Tibial artery (tissue), 4 donors: ENCODE data around the gene VRK2.

Experiments used
- DNase-seq, 2 donors: peaks; one replicate each; pipeline ENCODE4 v3.0.0-alpha.2; 2019
- H3K27ac ChIP-seq, 2 donors: fragments of 200-600 bp; sonication (generic) in 1 of 2; 1 replicate in 1 of 2; 2 replicates in 1 of 2; pipeline ENCODE4 v1.5.1; 2018 to 2019; ENCODE audit warnings: mild to moderate bottlenecking in 1 of 2
- H3K27me3 ChIP-seq, 2 donors: fragments of 200-600 bp; sonication (generic) in 1 of 2; one replicate each; pipeline versions ENCODE4 v1.5.1 to v1.6.0; 2016 to 2019
- H3K36me3 ChIP-seq, 3 donors: fragments of 200-600 bp; sonication (generic) in 2 of 3; one replicate each; pipeline ENCODE4 v1.5.1; 2016 to 2019; ENCODE audit warnings: mild to moderate bottlenecking in 2 of 3
- H3K4me1 ChIP-seq, 4 donors: fragments of 200-600 bp; sonication (generic) in 2 of 4; 1 replicate in 3 of 4; 2 replicates in 1 of 4; pipeline ENCODE4 v1.5.1; 2016 to 2019
- H3K4me3 ChIP-seq, 2 donors: fragments of 200-600 bp; sonication (generic) in 1 of 2; 1 replicate in 1 of 2; 2 replicates in 1 of 2; pipeline ENCODE4 v1.5.1; 2018 to 2019; ENCODE audit warnings: mild to moderate bottlenecking in 2 of 2
- H3K9me3 ChIP-seq, 3 donors: fragments of 200-600 bp; sonication (generic) in 1 of 3; one replicate each; pipeline ENCODE4 v1.5.1; 2016 to 2019
- CTCF ChIP-seq, 2 experiments: fragments of 200-600 bp in 1 of 2; fragments of 450-650 bp in 1 of 2; IDR thresholded peaks; one replicate each; pipeline ENCODE4 v1.5.1; 2017 to 2019; ENCODE audit warnings: antibody characterized with exemption in 2 of 2, mild to moderate bottlenecking in 1 of 2, moderate library complexity in 1 of 2
- intact Hi-C: fragments of 100-400 bp; cut with DNase I; formaldehyde crosslinking; loops from one replicate; pipeline ENCODE4 v1.15.0; 2023; ENCODE audit warnings: low total_unique reads

The VRK2 gene

GRCh38 chr2:58025150-58025933 is 21.3 kb upstream of the VRK2 start:
- no peak for TF ChIP-seq CTCF (IDR thresholded peaks at IDR 0.05)

GRCh38 chr2:58027029-58027428 is 19.6 kb upstream of the VRK2 start:
- H3K4me1 ChIP-seq, result no peaks in the 10 kb centered on the region
- no peaks in the 10 kb centered on the region for H3K9me3 ChIP-seq
- no peak overlapping the region for H3K4me3 ChIP-seq
- no peaks in the 10 kb centered on the region for H3K27me3 ChIP-seq
- H3K36me3 ChIP-seq, result no peaks in the 10 kb centered on the region
- no peak overlapping the region for H3K27ac ChIP-seq
- TF ChIP-seq CTCF (IDR thresholded peaks at IDR 0.05), result no peak
- intact Hi-C loops, result no loop called here
- DNase-seq, result no peak

More at GRCh38 chr2:58025150-58025933, 21.3 kb upstream of the VRK2 start:
- no peak overlapping the region for H3K4me3 ChIP-seq
- intact Hi-C loops, result no loop called here
- no peaks in the 10 kb centered on the region for H3K9me3 ChIP-seq
- H3K4me1 ChIP-seq, result no peaks in the 10 kb centered on the region
- H3K36me3 ChIP-seq, result no peaks in the 10 kb centered on the region
- H3K27me3 ChIP-seq, result no peaks in the 10 kb centered on the region
- H3K27ac ChIP-seq, result no peak overlapping the region
- DNase-seq, result no peak

- no peak for TF ChIP-seq CTCF (IDR thresholded peaks at IDR 0.05)
These were observed 15.8 kb upstream of the VRK2 start for GRCh38 chr2:58030771-58031170.

GRCh38 chr2:58032016-58032763 is 14.4 kb upstream of the VRK2 start:
- no peaks in the 10 kb centered on the region for H3K36me3 ChIP-seq
- no peak overlapping the region for H3K4me3 ChIP-seq
- intact Hi-C loops, result no loop called here

More at GRCh38 chr2:58030771-58031170, 15.8 kb upstream of the VRK2 start:
- no peak for DNase-seq
- no peaks in the 10 kb centered on the region for H3K4me1 ChIP-seq
- H3K4me3 ChIP-seq, result no peak overlapping the region
- H3K27ac ChIP-seq, result no peak overlapping the region
- intact Hi-C loops, result no loop called here
- no peaks in the 10 kb centered on the region for H3K36me3 ChIP-seq
- H3K27me3 ChIP-seq, result no peaks in the 10 kb centered on the region
- H3K9me3 ChIP-seq, result no peaks in the 10 kb centered on the region

GRCh38 chr2:58032764-58033080 is 13.9 kb upstream of the VRK2 start:
- H3K27ac ChIP-seq, result no peak overlapping the region

More at GRCh38 chr2:58032016-58032763, 14.4 kb upstream of the VRK2 start:
- Histone ChIP-seq H3K27me3 (no peaks in the 10 kb centered on the region), H3K27ac (no peak overlapping the region), H3K4me1 (no peaks in the 10 kb centered on the region), H3K9me3 (no peaks in the 10 kb centered on the region)
- no peak for DNase-seq
- no peak for TF ChIP-seq CTCF (IDR thresholded peaks at IDR 0.05)

More at GRCh38 chr2:58032764-58033080, 13.9 kb upstream of the VRK2 start:
- no peaks in the 10 kb centered on the region for H3K36me3 ChIP-seq
- no peak for TF ChIP-seq CTCF (IDR thresholded peaks at IDR 0.05)
- H3K27me3 ChIP-seq, result no peaks in the 10 kb centered on the region
- intact Hi-C loops, result no loop called here
- no peak for DNase-seq
- H3K4me1 ChIP-seq, result no peaks in the 10 kb centered on the region
- no peak overlapping the region for H3K4me3 ChIP-seq
- H3K9me3 ChIP-seq, result no peaks in the 10 kb centered on the region
